SJCRH30 (cell line): ENCODE results near the gene PDAP1. TPM values are rescaled to one million over a fixed set of nuclear protein-coding genes. Genes with fewer than 3 reads are reported as not detected.
"Not testable (repeated sequence)": the region's sequence is repeated elsewhere in the genome, so short reads cannot be mapped to it uniquely, and the experiment has no call there.

ENCODE experiments used
- DNase-seq, 2 experiments: peaks; one replicate each; pipeline ENCODE4 v3.0.0-alpha.2; 2015 to 2020
- H3K27ac ChIP-seq: fragments of 250-450 bp; sonication (Bioruptor Pico); 2 replicates; pipeline ENCODE4 v1.5.1; 2020; ENCODE audit warnings: mild to moderate bottlenecking, moderate library complexity
- H3K27me3 ChIP-seq: fragments of 250-450 bp; sonication (Bioruptor Pico); 2 replicates; pipeline ENCODE4 v1.5.1; 2020; ENCODE audit warnings: mild to moderate bottlenecking, moderate library complexity
- H3K36me3 ChIP-seq: fragments of 250-450 bp; sonication (Bioruptor Pico); 2 replicates; pipeline ENCODE4 v1.5.1; 2020; ENCODE audit warnings: mild to moderate bottlenecking, moderate library complexity
- H3K4me1 ChIP-seq: fragments of 250-450 bp; sonication (Bioruptor Pico); 2 replicates; pipeline ENCODE4 v1.5.1; 2020; ENCODE audit warnings: mild to moderate bottlenecking, moderate library complexity
- H3K4me3 ChIP-seq: fragments of 250-450 bp; sonication (Bioruptor Pico); 2 replicates; pipeline ENCODE4 v1.5.1; 2020; ENCODE audit warnings: mild to moderate bottlenecking, moderate library complexity
- H3K9me3 ChIP-seq: fragments of 250-450 bp; sonication (Bioruptor Pico); replicated peaks from 2 replicates; pipeline ENCODE4 v1.5.1; 2020; ENCODE audit warnings: mild to moderate bottlenecking, moderate library complexity
- total RNA-seq: library from RNA; depleted of rRNA; stranded (reverse); fragments of >200 nt; shearing (Covaris generic); gene quantifications from 2 replicates; pipeline ENCODE4 v1.2.3, GENCODE V29; 2014

PDAP1 gene
- total RNA-seq, 1 experiment from 2014 or later: 76.8 TPM

DNA sequence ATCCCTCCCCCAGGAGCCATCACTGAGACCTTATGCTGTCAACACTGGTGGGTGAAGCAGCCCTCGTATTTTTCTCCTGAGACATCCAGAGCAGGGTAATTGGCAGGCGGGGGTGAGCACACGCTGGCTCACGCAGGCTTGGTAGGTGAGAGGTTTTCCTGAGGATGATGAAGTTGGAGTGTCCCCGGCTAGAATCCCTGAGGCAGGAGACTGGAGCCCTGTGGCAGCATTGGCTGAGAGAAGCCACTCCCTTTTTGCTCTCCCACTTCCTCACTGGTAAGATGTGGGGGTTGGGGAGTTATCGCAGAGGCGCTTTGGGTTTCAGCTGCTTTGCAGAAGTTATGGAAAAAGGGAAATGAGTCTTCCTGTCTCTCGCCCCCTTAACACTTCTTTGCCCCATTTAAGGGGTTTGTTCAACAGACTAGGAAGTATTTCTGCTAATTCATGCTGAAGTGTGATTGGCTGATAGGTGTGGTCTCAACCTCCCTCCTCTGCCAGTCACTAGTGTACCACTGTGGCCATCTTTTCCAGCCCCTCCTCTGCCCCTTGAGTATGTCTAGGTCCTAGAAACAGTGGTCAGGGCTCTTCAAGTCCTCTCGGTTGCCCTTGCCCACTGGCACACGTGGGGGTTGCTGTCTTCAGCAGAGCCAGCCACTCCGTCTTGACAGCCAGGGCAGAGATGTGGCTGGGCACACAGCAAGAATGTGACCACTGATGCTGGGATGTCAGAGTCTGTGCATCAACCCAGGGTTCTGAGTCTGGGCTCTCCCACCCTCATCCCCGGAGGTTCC is 28.2 kb downstream of the PDAP1 start:
- H3K27me3 ChIP-seq: no peaks in the 10 kb centered on the region
- H3K4me3 ChIP-seq: no peak overlapping the region
- no peaks in the 10 kb centered on the region for H3K4me1 ChIP-seq
- no peaks in the 10 kb centered on the region; the same call in 1 of the 2 replicates for H3K36me3 ChIP-seq
- DNase-seq: no peak
- no peak overlapping the region for H3K27ac ChIP-seq
- H3K9me3 ChIP-seq: no peaks in the 10 kb centered on the region

DNA sequence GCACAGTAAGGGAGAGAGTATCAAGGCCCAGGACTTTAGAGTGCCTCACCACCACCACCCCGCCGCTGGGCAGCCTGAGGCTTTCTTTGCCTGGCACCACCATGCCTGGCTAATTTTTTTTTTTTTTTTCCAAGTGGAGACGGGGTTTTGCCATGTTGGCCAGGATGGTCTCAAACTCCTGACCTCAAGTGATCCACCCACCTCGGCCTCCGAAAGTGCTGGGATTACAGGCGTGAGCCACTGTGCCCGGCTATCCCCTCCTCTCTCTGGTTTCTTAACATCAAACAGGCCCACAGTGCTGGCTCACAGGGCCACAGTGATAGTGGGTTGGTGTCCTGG is 28.7 kb downstream of the PDAP1 start:
- not testable (repeated sequence) for H3K36me3 ChIP-seq, H3K27me3 ChIP-seq, H3K4me1 ChIP-seq, DNase-seq, H3K9me3 ChIP-seq, H3K27ac ChIP-seq, H3K4me3 ChIP-seq

DNA sequence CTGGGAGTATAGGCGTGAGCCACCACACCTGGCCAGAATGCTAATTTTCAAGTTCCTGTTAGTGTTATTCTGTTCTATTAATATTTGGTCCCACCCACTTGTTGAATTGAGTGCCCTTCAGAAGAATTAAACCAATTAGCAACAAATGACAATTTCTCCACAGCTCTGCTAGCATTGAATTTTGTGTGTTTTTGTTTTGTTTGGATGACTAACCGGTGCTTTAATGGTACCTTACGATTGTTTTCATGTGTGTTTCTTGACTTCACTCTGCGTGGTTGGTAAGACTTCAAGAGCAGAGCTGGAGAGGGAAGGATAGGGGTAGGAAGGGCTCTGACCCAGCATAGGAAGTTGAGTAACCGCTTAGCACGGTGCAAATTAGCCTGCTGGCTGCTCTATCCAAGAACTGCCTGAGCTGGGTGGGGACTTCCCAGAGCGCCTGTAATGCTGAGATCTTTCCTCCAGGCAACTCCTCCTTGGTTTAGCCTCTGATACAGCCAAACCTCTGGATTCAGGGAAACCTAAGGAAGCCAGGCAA is 29.3 kb downstream of the PDAP1 start:
- no peak for DNase-seq
- H3K9me3 ChIP-seq: no peaks in the 10 kb centered on the region
- H3K27me3 ChIP-seq: no peaks in the 10 kb centered on the region
- H3K4me3 ChIP-seq: no peak overlapping the region
- H3K36me3 ChIP-seq: no peaks in the 10 kb centered on the region; the same call in 1 of the 2 replicates
- H3K4me1 ChIP-seq: no peaks in the 10 kb centered on the region
- H3K27ac ChIP-seq: no peak overlapping the region

DNA sequence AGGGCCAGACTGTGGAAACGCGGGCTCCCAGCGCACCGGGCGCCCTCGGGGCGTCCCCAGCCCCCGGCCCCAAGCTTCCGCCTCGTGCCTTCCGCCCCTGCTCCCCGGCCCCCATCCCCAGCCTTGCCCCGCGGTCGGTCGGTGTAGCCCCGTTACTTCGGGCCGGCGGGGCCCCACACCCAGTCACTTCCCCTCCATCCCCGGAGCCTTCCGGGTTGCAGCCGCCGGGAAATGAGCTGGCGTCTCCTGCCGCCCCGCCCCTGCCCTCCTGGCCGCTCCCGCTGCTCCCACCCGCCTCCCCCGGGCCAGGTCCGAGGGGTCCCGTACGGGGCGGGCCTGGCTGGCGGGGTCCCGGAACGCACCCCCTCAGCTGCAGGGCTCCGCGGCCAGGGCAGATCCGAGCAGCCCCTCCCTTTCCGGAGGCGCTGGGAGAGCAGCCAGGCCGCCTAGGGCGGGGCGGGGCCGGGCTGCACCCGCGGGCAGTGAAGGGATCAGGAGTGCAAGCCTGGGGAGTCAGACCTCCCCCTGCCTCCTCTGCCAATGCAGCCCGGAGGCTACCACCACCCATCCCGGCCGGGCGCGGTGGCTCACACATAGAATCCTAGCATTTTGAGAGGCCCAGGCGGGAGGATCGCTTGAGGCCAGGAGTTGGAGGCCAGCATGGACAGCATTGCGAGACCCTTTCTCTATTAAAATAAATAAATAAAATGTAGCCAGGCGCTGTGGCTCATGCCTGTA is 33.2 kb downstream of the PDAP1 start:
- peak; percentile 76 to 81 for DNase-seq
- Histone ChIP-seq H3K27me3 (no peaks in the 10 kb centered on the region), H3K36me3 (no peaks in the 10 kb centered on the region; the same call in 1 of the 2 replicates), H3K4me1 (no peaks in the 10 kb centered on the region), H3K9me3 (no peaks in the 10 kb centered on the region), H3K27ac (peak overlapping the region; percentile 25; the same call in 1 of the 2 replicates), H3K4me3 (peak overlapping the region; percentile 91)

DNA sequence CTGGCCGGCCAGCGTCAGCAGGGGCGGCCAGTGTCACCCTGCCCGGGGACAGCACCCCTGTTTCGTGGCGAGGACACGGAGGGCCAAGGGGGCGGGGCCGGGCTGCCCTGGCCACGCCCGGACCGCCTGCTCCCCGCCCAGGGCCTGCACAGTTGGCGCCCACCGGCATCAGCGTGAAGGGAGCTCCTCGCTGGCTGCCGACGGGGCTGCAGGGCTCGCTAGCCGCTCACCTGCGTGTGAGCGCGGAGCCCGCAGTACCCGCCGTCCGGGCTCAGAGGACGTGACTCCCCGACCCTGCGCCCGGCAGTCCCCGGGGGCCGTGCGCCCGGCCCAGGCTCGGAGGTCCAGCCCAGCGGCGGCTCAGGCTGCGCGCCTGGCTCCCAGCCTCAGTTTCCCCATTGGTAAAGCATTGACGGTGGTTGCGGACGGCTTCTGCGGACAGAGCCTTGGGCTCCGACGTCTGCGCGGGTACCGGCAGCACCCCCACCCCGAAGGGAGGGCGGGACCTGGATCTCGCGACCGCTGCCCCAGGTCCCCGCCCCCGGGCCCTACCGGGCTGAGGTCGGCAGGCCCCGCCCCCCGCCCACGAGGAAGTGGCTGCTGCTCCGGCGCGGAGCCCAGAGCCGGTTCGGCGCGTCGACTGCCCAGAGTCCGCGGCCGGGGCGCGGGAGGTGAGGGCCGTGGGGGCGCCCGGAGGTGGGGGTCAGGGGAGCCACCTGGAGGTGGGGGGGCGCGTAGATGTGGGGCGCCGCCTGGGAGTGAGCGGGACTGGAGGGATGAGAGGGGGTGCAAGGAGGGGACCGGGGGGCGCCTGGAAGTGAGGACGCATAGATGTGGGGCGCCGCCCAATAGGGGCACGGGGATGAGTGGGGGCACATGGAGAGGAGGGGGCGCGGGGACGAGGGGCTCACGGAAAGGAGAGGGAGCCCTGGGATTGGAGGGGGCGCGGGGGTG is 34.0 kb downstream of the PDAP1 start, which contains the start of gene ARPC1B:
TSS of gene ARPC1B (plus strand) at position 620 of the 954 bp plus-strand sequence. CDS start 10,985 bp downstream, outside the sequence.
- no peaks in the 10 kb centered on the region for H3K27me3 ChIP-seq
- peak; percentile 51 to 67 for DNase-seq
- H3K4me1 ChIP-seq: no peaks in the 10 kb centered on the region
- H3K27ac ChIP-seq: peak within 1 kb of the TSS; percentile 25; the same call in 1 of the 2 replicates
- no peaks in the 10 kb centered on the region for H3K9me3 ChIP-seq
- H3K4me3 ChIP-seq: peak within 1 kb of the TSS; percentile 91
- no peaks in the 10 kb centered on the region; the same call in 1 of the 2 replicates for H3K36me3 ChIP-seq

DNA sequence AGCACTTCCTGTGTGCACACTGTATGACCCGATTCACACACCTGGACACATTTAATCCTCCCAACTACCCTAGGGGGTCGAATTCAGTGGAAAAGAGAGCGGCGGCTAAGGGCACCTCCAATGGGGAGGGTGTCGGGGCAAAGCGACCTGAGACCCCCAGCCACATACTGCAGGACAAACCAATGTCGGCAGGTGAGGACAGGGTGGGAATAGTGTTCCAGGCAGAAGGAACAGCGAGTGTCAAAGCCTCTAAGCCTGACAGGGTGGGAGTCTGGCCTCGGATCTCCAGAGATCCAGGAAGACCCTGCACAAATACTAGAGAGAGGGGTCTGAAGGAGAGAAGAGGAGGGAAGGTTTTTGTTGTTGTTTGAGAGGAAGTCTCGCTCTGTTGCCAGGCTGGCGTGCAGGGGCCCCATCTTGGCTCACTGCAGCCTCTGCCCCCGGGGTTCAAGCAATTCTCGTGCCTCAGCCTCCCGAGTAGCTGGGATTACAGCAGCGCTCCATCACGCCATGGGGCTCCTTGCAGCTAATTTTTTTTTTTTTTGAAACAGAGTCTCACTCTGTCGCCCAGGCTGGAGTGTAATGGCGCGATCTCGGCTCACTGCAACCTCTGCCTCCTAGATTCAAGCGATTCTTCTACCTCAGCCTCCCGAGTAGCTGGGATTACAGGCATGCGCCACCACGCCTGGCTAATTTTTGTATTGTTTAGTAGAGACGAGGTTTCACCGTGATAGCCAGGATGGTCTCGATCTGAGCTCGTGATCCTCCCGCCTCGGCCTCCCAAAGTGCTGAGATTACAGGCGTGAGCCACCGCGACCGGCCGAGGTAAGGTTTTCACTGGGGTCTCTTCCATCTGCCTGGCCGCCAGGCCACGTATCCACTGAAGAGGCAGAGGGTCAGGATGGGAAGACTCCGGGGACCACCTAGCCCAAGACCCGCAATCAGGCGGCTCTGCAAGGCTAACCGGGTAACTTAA is 35.0 kb downstream of the PDAP1 start:
- Histone ChIP-seq H3K4me3 (no peak overlapping the region), H3K36me3 (no peaks in the 10 kb centered on the region; the same call in 1 of the 2 replicates), H3K4me1 (no peaks in the 10 kb centered on the region), H3K27ac (no peak overlapping the region), H3K9me3 (no peaks in the 10 kb centered on the region), H3K27me3 (no peaks in the 10 kb centered on the region)
- no peak for DNase-seq

DNA sequence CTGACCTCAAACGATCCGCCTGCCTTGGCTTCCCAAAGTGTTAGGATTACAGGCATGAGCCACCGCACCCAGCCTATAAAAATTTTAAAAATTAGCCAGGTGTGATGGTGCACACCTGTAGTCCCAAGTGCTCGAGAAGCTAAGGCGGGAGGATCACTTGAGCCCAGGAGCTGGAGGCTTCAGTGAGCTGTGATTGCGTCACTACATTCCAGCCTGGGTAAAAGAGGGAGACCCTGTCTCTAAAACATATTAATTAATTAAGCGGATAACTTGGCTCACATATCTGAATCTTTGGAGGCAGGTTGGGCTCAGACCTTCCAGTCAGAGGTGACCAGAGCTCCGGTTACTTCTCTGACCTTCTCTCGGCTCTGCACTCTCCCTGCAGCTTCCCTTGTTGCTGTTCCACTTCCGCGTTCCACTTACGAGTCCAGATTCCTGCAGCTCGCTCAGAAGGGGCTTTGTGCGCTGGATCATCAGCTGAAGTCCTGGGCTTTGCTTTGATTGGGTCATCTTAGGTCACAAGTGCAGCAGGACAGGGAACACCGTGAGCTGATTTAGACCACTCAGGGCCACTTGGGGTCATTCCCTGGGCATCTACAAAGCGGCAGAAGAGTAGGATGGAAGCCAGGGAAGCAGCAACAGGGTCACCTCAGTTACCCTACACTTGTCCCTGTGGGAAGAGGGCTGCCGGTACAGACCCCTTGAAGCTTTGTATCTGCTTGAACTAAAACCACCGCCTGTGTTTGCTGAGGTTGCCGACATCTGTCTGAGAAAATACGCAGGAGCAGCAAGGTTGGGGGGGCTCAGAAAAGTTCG is 35.9 kb downstream of the PDAP1 start:
- Histone ChIP-seq H3K9me3 (no peaks in the 10 kb centered on the region), H3K27me3 (no peaks in the 10 kb centered on the region), H3K4me1 (no peaks in the 10 kb centered on the region), H3K4me3 (peak overlapping the region; percentile 2; the same call in 1 of the 2 replicates), H3K27ac (no peak overlapping the region), H3K36me3 (no peaks in the 10 kb centered on the region; the same call in 1 of the 2 replicates)
- DNase-seq: no peak

DNA sequence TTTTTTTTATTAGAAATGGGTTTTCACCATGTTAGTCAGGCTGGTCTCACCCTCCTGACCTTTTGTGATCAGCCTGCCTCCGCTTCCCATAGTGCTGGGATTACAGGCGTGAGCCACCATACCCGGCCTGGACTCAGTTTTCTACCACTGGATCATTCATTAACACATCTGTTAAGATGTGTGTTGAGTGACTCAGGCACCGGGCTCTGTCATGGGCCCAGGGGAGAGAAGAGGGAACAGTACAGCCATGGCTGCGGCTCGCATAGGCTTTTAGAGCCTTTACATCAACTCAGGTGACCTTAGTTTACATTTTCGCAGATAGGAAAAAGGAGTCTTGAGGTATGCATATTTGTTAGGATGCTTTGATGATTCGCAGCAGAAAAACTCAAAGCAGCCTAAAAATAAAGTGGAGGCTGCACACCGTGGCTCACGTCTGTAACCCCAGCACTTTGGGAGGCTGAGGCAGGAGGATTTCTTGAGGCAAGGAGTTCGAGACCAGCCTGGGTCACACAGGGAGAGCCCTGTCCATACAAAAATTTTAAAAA is 36.9 kb downstream of the PDAP1 start:
- Histone ChIP-seq H3K27ac (no peak overlapping the region), H3K4me1 (no peaks in the 10 kb centered on the region), H3K9me3 (no peaks in the 10 kb centered on the region), H3K4me3 (no peak overlapping the region), H3K27me3 (no peaks in the 10 kb centered on the region), H3K36me3 (peaks cover 6% of the 10 kb centered on the region)
- DNase-seq: no peak

DNA sequence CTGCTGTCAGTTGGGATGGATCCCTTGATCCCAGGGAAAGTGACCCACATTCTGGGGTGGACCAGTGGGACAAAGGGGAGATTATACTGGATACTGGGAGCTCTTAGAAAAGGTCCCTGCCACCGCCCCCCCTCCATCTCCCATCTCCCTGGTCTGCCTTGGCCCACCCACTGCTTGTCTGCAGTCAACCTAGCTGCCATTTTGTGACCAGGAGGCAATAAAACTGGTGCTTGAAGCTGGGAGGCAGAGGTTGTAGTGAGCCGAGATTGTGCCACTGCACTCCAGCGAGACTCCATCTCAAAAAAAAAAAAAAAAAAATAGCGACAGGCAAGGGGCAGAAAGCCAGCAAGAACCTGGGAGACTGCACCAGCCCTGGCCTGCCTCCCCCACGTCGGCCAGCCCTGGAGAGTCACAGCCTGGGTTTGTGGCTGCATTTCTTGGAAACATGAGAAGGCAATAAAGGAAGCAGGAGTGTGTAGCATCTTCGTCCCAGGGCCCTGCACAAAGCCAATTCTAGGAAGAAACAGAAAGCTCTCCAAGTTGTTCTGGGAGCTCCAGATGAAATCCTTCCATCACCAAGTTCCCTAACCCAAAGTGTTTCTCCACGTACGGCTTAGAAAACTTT is 38.5 kb downstream of the PDAP1 start:
- H3K27ac ChIP-seq: no peak overlapping the region
- H3K4me3 ChIP-seq: no peak overlapping the region
- H3K27me3 ChIP-seq: no peaks in the 10 kb centered on the region
- H3K4me1 ChIP-seq: no peaks in the 10 kb centered on the region
- no peaks in the 10 kb centered on the region for H3K9me3 ChIP-seq
- H3K36me3 ChIP-seq: peaks cover 20% of the 10 kb centered on the region
- DNase-seq: no peak

DNA sequence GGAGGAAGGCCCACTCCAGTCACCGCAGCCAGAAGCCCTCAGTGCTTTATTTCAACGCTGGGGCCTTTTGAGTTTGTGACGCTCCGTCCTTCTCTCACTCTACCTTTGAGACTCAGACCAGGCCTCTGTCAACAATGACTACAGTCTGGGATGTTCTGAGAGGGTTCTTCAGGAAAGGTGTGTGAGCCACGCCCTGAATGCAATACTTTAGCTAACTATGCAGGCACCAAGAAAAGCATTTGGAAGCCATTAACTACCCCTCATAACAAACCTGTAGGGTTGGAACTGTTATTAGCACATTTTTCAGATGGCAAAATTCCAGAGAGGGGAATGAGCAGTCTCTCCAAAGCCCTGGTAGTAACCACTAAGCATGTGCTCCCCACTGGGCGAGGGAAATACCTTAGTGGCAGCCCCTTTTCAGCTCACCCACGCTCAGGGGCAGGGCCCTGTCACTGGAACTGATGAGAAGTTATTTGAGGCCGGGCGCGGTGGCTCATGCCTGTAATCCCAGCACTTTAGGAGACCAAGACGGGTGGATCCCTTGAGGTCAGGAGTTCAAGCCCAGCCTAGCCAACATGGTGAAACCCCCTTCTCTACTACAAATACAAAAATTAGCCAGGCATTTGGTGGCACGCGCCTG is 39.5 kb downstream of the PDAP1 start:
- Histone ChIP-seq H3K27ac (no peak overlapping the region), H3K4me1 (no peaks in the 10 kb centered on the region), H3K9me3 (no peaks in the 10 kb centered on the region), H3K36me3 (peaks cover 27% of the 10 kb centered on the region), H3K4me3 (no peak overlapping the region), H3K27me3 (no peaks in the 10 kb centered on the region)
- no peak for DNase-seq

DNA sequence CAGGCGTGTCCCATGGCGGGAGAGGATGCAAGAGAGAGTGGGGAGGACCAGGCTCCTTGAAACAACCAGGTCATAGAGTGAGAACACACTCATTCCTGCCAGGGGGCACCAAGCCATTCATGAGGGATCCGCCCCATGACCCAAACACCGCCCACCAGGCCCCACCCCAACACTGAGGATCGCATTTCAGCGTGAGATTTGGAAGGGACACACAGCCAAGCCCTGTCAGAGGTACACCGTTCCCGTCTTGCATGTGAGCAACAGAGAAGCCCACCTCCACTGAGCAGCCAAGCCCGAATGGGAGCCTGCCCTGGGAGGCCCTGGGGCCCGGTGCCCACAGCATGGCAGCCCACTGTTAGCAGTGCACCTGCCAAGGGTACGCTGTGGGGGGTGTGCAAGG is 41.8 kb downstream of the PDAP1 start:
- Histone ChIP-seq H3K27me3 (no peaks in the 10 kb centered on the region), H3K4me3 (no peak overlapping the region), H3K4me1 (no peaks in the 10 kb centered on the region), H3K27ac (no peak overlapping the region), H3K9me3 (no peaks in the 10 kb centered on the region), H3K36me3 (peaks cover 44% of the 10 kb centered on the region)
- no peak for DNase-seq
